HAP-1 (cell line): ENCODE measurements around the gene GABRD.
"Not testable (repeated sequence)": the region's sequence is repeated elsewhere in the genome, so short reads cannot be mapped to it uniquely, and the experiment has no call there.

Experiments
- DNase-seq, 2 experiments: peaks; one replicate each; pipeline ENCODE4 v3.0.0-alpha.2; 2016 to 2020; ENCODE audit warnings: low spot score in 2 of 2
- H3K27me3 ChIP-seq: fragments of 250-450 bp; sonication (Bioruptor Pico); 2 replicates; pipeline ENCODE4 v1.5.1; 2020; ENCODE audit warnings: low read depth, mild to moderate bottlenecking, moderate library complexity
- H3K36me3 ChIP-seq: fragments of 250-450 bp; sonication (Bioruptor Pico); replicated peaks from 2 replicates; pipeline ENCODE4 v1.5.1; 2020; ENCODE audit warnings: mild to moderate bottlenecking
- H3K4me1 ChIP-seq: fragments of 250-450 bp; sonication (Bioruptor Pico); 2 replicates; pipeline ENCODE4 v1.5.1; 2020; ENCODE audit warnings: mild to moderate bottlenecking
- H3K4me3 ChIP-seq: fragments of 250-450 bp; sonication (Bioruptor Pico); 2 replicates; pipeline ENCODE4 v1.5.1; 2020; ENCODE audit warnings: mild to moderate bottlenecking, moderate library complexity
- H3K9me3 ChIP-seq: fragments of 250-450 bp; sonication (Bioruptor Pico); 2 replicates; pipeline ENCODE4 v1.5.1; 2020; ENCODE audit warnings: mild to moderate bottlenecking, moderate library complexity
- in situ Hi-C: fragments of 300-500 bp; cut with MboI; formaldehyde crosslinking; loops from 3 replicates; pipeline ENCODE4 v1.14.3; 2020; ENCODE audit warnings: low sequenced_read_pairs, inconsistent platforms, mixed read lengths

Gene GABRD

GRCh38 chr1:2019172-2019543 lies at the start of gene GABRD:
Gene GABRD (plus strand): TSS chr1:2019345. CDS start chr1:2019424, 79 bp downstream.
- Histone ChIP-seq H3K4me3 (peak within 1 kb of the TSS; percentile 16; the same call in 1 of the 2 replicates), H3K36me3 (no peaks in the 10 kb centered on the region), H3K27me3 (peaks cover 23% of the 10 kb centered on the region), H3K4me1 (peaks cover 2% of the 10 kb centered on the region; the same call in 1 of the 2 replicates), H3K9me3 (no peaks in the 10 kb centered on the region)
- peak; percentile 23 to 59 for DNase-seq
- in situ Hi-C loops: no loop called here

GRCh38 chr1:1969505-1969900 lies 49.6 kb upstream of the GABRD start:
- in situ Hi-C loops: no loop called here
- H3K4me1 ChIP-seq: no peaks in the 10 kb centered on the region
- no peaks in the 10 kb centered on the region for H3K36me3 ChIP-seq
- no peak overlapping the region for H3K4me3 ChIP-seq
- peaks cover 3% of the 10 kb centered on the region; the same call in 1 of the 2 replicates for H3K27me3 ChIP-seq
- H3K9me3 ChIP-seq: no peaks in the 10 kb centered on the region
- DNase-seq: no peak

DNA sequence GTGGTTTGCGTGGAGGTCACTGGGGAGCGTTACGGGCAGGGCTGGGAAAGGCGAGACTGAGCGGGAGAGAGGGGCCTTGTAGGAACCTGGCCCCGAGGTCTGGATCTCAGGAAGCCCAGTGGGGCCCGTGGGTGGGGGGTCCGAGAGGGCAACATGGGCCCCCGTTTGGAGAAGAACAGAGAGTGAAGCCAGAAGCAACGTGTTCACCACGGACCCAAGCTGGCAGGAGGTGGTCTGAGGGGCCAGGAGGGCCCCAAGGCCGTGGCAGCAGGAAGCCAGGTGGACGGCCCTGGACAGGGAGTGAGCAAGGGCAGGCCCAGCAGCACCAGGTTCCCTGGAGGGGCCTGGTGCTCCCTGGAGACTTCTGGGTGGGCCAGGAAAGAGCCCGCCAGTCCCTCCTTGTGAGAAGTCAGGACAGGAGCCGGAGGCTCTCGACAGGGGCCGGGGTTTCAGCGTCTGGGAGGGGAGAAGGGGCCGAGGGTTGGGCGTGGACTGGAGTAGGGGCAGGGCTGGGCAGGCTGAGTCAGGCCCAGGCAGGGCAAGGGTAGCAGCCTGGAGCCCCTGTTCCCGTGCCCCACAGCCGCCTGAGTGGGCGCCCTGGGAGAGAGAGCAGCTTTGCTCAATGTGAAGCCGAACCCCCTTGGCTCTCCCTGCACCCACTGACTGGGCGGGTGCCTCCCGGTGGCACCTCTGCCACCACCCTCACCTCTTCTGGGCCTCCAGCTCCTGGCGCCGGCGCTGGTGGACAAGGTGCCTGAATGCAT lies 49.0 kb upstream of the GABRD start:
- H3K9me3 ChIP-seq: no peaks in the 10 kb centered on the region
- in situ Hi-C loops: no loop called here
- H3K4me1 ChIP-seq: no peaks in the 10 kb centered on the region
- DNase-seq: no peak
- no peaks in the 10 kb centered on the region for H3K36me3 ChIP-seq
- H3K4me3 ChIP-seq: no peak overlapping the region
- peaks cover 3% of the 10 kb centered on the region; the same call in 1 of the 2 replicates for H3K27me3 ChIP-seq

- Histone ChIP-seq H3K27me3 (0 out of 2 replicates have a peak, but pooled peaks cover 3% of the 10 kb centered on the region), H3K9me3 (no peaks in the 10 kb centered on the region), H3K4me3 (no peak overlapping the region), H3K4me1 (no peaks in the 10 kb centered on the region), H3K36me3 (no peaks in the 10 kb centered on the region)
- in situ Hi-C loops: no loop called here
- no peak for DNase-seq
Measured at GRCh38 chr1:1971017-1971416, 48.1 kb upstream of the GABRD start.

DNA sequence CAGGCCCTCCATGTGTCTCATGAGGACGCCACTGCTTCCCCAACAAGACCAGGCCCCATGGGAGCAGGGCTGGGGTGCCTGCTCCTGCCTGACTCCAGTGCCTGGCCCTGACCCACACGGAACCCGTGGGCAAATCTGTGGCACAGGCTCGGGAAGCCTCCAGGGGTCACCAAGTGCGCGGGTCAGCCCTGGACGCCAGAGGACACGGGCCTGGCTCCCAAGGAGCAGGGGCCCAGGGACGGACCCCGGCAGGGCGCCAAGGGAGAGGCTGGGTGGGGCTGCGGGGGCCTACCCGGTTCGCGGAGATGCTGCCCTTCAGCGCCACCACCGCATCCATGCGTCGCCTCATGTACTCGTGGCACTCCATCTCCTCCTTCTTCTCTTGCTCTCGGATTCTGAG lies 47.5 kb upstream of the GABRD start:
- in situ Hi-C loops: no loop called here
- Histone ChIP-seq H3K4me3 (no peak overlapping the region), H3K36me3 (no peaks in the 10 kb centered on the region), H3K4me1 (no peaks in the 10 kb centered on the region), H3K9me3 (no peaks in the 10 kb centered on the region), H3K27me3 (no peaks in the 10 kb centered on the region)
- DNase-seq: no peak

DNA sequence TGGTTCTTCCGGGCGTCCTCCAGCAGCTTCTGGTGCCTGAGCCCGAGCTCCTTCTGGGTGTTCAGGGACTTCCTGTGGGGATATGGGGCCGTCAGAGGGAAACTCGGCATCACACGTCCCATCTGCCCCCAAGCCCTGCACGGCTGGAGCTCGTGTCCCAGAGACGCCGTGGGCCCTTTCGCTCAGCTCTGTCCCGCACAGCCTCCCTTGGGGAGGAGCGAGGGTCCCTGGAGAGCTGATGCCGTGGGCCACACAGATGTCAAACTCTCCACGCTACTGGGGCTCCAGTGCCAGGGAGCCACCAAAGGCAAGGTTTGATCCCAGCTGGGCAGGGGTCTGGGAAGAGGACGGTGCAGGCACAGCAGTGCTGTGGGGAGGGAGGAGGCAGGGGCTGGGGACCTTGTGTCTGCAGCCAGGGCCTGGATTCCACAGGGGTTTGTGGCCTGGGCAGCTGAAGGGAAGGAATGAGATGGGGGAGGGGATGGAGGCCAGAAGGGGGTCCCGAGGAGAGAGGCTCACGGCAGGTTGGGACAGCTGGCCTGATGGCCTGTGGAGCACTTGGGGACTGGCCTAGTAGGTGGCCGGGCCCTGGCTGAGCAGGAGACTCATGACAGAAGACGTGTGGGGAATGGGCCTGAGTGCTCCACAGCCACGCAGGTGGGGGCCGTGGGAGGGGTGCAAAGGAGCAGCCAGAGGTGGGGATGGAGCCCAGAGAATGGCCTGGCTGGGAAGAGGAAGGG lies 46.0 kb upstream of the GABRD start:
- Histone ChIP-seq H3K27me3 (no peaks in the 10 kb centered on the region), H3K4me3 (no peak overlapping the region), H3K36me3 (no peaks in the 10 kb centered on the region), H3K4me1 (no peaks in the 10 kb centered on the region), H3K9me3 (no peaks in the 10 kb centered on the region)
- in situ Hi-C loops: no loop called here
- DNase-seq: no peak

DNA sequence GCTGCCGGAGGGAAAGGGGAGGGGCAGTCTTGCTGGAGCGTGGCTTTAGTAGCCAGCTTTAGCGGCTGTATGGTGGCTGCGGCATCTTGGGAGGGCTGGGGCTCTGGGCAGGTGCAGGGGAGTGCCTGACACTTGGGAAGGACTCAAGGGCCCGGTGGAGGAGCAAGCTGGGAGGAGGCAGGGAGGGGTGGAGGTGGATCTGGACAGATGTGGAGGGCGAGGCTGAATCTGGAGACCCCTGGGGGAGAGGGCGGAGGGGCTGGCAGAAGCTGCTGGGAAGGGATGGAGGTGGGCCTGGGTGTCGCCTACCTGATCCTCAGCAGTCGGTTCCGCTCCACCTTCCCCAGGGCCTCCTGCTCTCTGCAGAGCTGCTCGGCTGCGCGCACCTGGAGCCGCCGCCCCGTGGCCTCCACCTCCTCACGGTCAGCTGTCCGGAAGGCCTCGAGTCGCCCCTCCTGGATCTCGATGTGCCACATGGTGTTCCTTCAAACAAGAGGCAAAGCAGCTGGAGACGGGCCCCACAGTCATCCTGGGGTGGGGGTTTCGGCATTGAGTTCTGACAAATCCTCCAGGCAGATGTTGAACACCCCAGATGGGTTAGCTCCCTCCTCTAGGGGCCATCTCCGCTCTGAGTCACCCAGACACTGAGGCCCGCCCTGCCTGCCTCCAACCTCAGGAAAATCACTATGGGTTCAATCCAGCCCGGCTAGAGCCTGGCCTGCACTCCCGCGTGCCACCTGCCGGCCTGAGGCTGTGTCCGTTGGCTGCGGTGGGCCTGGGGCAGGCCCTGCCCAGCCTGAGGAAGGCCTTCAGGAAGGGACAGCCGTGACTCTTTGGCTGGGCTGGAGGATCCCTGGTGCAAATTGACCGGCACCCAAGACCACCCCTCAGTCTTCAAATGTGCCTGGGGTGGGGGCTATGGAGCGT lies 45.2 kb upstream of the GABRD start:
- in situ Hi-C loops: no loop called here
- no peaks in the 10 kb centered on the region for H3K4me1 ChIP-seq
- DNase-seq: no peak
- H3K4me3 ChIP-seq: no peak overlapping the region
- H3K9me3 ChIP-seq: no peaks in the 10 kb centered on the region
- H3K36me3 ChIP-seq: no peaks in the 10 kb centered on the region
- H3K27me3 ChIP-seq: no peaks in the 10 kb centered on the region

DNA sequence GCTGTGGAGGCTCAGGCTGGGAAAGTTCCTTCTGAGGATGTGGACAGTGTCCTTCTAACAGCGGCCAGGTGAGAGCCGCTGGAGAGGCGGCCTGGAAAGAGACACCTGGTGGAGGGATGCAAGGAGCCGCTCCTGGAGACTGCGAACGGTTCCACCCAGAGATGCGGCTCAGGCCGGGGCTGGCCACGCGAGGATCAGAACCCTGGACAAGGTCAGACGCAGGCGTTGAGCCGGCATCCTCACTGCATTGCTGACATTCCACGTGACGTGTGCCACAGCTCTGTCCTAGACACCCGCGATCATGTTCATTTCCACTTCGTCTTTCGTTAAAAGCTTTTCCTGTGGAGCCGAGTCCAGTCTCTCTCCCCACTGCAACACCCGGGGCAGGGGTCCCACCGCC lies 44.3 kb upstream of the GABRD start:
- H3K9me3 ChIP-seq: no peaks in the 10 kb centered on the region
- in situ Hi-C loops: no loop called here
- no peak overlapping the region for H3K4me3 ChIP-seq
- no peak for DNase-seq
- H3K4me1 ChIP-seq: no peaks in the 10 kb centered on the region
- no peaks in the 10 kb centered on the region for H3K36me3 ChIP-seq
- H3K27me3 ChIP-seq: no peaks in the 10 kb centered on the region

GRCh38 chr1:1975535-1975934 lies 43.6 kb upstream of the GABRD start:
- no peak overlapping the region for H3K4me3 ChIP-seq
- no peaks in the 10 kb centered on the region for H3K27me3 ChIP-seq
- H3K36me3 ChIP-seq: no peaks in the 10 kb centered on the region
- H3K4me1 ChIP-seq: no peaks in the 10 kb centered on the region
- H3K9me3 ChIP-seq: no peaks in the 10 kb centered on the region
- in situ Hi-C loops: no loop called here
- DNase-seq: no peak

DNA sequence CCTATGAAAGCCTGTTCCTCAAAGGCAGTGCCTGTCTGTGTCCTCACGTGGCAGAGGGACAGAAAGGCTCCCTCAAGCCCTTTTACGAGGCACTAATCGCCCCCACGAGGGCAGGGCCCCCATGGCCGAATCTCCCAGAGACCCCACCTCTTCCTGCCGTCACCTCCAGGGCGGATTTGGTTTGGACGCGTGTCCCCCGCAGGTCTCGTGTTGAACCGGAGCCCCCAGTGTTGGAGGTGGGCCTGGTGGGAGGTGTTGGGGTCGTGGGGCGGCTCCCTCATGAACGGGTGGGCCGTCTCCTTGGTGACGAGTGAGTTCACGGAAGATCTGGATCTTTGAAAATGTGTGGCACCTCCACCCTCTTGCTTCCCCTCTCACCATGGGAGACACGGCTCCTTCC lies 43.1 kb upstream of the GABRD start:
- Histone ChIP-seq H3K9me3 (no peaks in the 10 kb centered on the region), H3K4me3 (no peak overlapping the region), H3K4me1 (no peaks in the 10 kb centered on the region), H3K36me3 (no peaks in the 10 kb centered on the region), H3K27me3 (no peaks in the 10 kb centered on the region)
- in situ Hi-C loops: no loop called here
- DNase-seq: no peak

- DNase-seq: no peak
- in situ Hi-C loops: no loop called here
- no peaks in the 10 kb centered on the region for H3K4me1 ChIP-seq
- H3K27me3 ChIP-seq: no peaks in the 10 kb centered on the region
- H3K4me3 ChIP-seq: no peak overlapping the region
- no peaks in the 10 kb centered on the region for H3K36me3 ChIP-seq
- no peaks in the 10 kb centered on the region for H3K9me3 ChIP-seq
Measured at GRCh38 chr1:1978108-1978507, 41.0 kb upstream of the GABRD start.

DNA sequence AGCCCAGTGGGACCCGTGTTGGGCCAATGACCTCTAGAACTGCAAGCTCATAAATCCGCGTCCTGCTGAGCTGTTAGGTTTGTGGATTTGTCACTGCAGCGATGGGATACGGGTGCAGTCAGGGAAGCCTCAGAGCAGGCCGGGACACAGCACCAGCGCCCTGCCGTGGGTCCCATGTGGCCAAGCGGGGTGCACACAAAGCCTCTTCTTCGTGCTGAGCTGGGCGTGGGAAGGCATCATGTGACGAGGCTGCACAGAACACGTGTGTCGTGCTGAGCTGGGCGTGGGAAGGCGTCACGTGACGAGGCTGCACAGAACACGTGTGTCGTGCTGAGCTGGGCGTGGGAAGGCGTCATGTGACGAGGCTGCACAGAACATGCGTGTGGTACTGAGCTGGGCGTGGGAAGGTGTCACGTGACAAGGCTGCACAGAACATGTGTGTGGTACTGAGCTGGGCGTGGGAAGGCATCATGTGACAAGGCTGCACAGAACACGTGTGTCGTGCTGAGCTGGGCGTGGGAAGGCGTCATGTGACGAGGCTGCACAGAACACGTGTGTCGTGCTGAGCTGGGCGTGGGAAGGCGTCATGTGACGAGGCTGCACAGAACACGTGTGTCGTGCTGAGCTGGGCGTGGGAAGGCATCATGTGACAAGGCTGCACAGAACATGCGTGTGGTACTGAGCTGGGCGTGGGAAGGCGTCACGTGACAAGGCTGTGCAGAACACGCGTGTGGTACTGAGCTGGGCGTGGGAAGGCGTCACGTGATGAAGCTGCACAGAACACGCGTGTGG lies 40.3 kb upstream of the GABRD start:
- H3K36me3 ChIP-seq, DNase-seq, H3K9me3 ChIP-seq, in situ Hi-C loops, H3K4me3 ChIP-seq, H3K27me3 ChIP-seq, H3K4me1 ChIP-seq: not testable (repeated sequence)

GRCh38 chr1:1979482-1980165 lies 39.5 kb upstream of the GABRD start:
- Histone ChIP-seq H3K9me3 (no peaks in the 10 kb centered on the region), H3K4me3 (no peak overlapping the region), H3K4me1 (no peaks in the 10 kb centered on the region), H3K36me3 (no peaks in the 10 kb centered on the region), H3K27me3 (no peaks in the 10 kb centered on the region)
- no peak for DNase-seq
- in situ Hi-C loops: no loop called here
